Erythroblast (primary cell): ENCODE data around the gene MIB1.
"Not testable (repeated sequence)": the region's sequence is repeated elsewhere in the genome, so short reads cannot be mapped to it uniquely, and the experiment has no call there.

Experiments used
- GATA1 ChIP-seq: IDR thresholded peaks from 2 replicates; pipeline ENCODE4 v1.6.1; 2011; ENCODE audit warnings: low read depth, mild to moderate bottlenecking, control low read depth, low read length, moderate library complexity
- POLR2A ChIP-seq: IDR thresholded peaks from 2 replicates; pipeline ENCODE4 v1.6.1; 2011; ENCODE audit warnings: mild to moderate bottlenecking, low read length

DNA sequence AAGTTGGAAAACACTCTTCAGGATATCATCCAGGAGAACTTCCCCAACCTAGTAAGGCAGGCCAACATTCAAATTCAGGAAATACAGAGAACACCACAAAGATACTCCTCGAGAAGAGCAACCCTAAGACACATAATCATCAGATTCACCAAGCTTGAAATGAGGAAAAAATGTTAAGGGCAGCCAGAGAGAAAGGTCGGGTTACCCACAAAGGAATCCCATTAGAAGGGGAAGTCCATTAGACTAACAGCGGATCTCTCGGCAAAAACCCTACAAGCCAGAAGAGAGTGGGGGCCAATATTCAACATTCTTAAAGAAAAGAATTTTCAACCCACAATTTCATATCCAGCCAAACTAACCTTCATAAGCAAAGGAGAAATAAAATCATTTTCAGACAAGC, 3.7 kb upstream of the MIB1 start:
- TF ChIP-seq POLR2A, GATA1: not testable (repeated sequence)
